Ramos (cell line): ENCODE data around the gene ASB13.

Source experiments
- in situ Hi-C: fragments of 300-500 bp; cut with MboI; formaldehyde crosslinking; loops from one replicate; pipeline ENCODE4 v1.14.3; 2022; ENCODE audit warnings: low sequenced_read_pairs; ENCODE audit not compliant: unreplicated experiment

Gene ASB13

DNA sequence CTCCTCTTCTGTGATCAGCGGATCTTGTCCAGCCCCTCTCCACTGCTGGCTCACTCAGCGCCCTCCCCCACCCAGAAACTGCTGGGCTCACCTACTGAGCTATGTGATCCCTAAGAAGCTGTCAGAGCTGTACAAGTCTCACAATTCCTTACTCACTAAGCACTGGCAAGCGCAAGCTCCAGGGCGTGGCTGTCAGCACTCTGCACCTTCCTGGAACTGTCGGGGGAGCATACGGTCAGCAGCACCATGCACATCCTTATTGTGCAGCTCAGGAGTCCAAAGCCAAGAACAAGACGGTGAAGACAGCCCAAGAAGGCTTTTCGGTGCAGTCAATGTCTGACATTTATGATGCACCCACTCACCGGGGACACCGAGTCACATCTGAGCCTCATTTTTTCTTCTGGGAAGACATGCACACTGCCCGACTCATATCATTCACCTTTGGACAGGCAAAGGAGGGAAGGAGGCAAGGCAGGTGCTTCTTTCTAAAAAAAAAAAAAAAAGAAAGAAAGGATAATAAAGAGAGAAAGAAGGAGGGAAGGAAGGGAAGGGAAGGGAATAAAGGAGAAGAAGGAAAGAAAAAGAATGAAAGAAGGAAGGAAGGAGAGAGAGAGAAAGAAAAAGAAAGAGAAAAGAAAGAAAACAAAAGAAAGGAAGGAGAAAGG, 56.3 kb downstream of the ASB13 start:
- in situ Hi-C loops = no loop called here

- in situ Hi-C loops = no loop called here
Observed at GRCh38 chr10:5608608-5609220, 57.7 kb downstream of the ASB13 start.

DNA sequence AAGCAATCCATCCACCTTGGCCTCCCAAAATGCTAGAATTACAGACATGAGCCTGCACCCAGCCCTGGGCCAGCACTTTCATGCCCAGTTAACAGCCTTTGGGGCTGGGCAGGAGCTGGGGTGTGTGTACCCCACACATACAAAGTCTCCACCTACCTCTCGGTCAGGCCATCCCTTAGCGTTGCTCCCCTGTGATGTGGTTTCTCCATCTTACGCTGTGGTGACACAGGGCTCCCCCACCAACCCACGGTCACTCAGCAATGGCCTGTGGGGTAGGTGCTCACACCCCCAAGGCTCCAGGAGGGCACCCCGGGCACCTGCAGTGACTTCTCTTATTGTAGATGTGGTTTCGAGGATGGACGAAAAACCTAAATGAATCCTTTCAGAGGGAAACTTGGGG, 58.8 kb downstream of the ASB13 start:
- in situ Hi-C loops = no loop called here

DNA sequence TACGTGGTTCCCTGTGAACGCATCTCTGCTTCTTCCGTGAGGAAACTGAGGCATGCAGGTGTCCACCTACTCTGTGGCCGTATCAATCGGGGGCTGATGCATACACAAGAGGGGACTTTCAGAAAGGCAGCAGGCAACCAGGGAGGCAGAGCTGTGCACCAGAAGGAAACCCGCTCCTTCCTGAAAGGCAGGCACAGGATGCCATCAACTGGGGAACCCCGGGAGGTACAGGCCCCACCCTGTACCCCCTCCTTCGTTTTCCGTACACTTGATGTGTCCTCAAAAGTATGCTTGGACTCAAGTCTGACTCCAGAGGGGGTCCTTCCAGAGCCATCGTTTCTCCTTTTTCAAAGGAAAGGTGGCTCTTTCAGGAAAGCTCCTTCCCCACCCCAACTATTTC, 59.5 kb downstream of the ASB13 start:
- in situ Hi-C loops = no loop called here

DNA sequence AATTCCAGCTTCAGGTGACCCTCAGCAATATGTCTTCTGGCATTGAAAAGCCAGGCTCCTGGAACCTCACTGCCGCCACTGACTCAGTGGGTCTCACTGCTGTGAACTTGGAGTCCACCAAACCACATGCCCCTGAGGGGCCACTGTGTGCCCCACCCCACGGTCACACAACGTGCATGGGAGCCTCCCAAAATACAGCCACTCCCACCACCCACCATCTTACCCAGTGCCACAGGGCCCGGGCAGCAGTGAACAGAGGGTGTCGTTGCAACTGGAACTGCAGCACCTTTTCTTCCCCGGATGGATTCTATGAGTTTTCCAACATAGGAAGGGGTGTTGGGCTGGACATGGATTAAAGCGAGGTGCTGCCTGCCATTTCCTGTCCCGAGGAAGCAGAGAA, 60.1 kb downstream of the ASB13 start:
- in situ Hi-C loops = no loop called here

GRCh38 chr10:5604961-5605360, 61.4 kb downstream of the ASB13 start:
- in situ Hi-C loops = no loop called here

DNA sequence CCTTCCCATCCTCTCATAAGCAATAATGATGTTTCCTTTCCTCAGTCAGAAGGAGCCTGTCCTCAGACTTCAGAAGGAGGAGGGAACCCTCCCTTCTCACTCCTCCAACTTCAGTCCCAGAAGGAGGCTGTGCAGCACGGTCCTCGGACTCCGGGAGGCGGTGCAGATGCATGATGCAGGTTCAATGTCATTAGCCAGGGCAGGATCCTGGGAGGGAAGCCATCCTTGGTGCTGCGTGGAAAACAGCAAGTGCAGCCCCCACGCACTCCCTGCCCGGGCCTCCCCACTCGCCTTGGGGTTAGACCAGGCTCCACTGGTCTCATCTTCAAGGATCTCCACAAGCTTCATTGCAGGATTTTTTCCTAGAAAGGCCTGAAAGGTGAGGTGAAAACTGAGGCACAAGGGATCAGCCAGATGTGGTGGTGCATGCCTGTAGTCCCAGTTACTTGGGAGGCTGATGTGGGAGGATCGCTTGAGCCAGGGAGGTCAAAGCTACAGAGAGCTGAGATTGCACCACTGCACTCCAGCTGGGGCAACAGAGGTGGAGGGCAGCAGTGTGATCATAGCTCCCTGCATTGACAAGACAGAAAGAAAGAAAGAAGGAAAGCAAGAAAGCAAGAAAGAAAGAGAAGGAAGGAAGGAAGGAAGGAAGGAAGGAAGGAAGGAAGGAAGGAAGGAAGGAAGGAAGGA, 62.0 kb downstream of the ASB13 start:
- in situ Hi-C loops = no loop called here

DNA sequence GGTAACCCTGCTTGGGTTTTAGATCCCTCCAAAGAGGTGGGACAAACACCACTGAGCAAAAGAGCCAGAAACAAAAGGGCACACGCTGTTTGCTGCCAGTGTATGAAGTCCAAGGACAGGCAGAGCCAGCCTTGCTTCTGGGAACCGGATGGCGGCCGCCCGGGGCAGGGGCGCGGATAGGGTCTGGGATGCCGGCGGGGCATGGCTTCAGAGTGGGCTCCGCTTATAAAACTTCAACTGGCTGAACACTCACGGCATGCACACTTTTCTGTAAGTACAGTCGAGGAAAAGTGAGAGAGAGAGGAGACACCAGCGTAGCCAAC, 62.6 kb downstream of the ASB13 start:
- in situ Hi-C loops = no loop called here

- in situ Hi-C loops = no loop called here
Observed at GRCh38 chr10:5603091-5603847, 63.1 kb downstream of the ASB13 start.

GRCh38 chr10:5601826-5602495, 64.4 kb downstream of the ASB13 start:
- in situ Hi-C loops = no loop called here

GRCh38 chr10:5600908-5601307, 65.5 kb downstream of the ASB13 start:
- in situ Hi-C loops = no loop called here

- in situ Hi-C loops = no loop called here
Observed at GRCh38 chr10:5599613-5600520, 66.5 kb downstream of the ASB13 start.

GRCh38 chr10:5598085-5598690, 68.2 kb downstream of the ASB13 start:
- in situ Hi-C loops = no loop called here

GRCh38 chr10:5596611-5597341, 69.6 kb downstream of the ASB13 start:
- in situ Hi-C loops = no loop called here

DNA sequence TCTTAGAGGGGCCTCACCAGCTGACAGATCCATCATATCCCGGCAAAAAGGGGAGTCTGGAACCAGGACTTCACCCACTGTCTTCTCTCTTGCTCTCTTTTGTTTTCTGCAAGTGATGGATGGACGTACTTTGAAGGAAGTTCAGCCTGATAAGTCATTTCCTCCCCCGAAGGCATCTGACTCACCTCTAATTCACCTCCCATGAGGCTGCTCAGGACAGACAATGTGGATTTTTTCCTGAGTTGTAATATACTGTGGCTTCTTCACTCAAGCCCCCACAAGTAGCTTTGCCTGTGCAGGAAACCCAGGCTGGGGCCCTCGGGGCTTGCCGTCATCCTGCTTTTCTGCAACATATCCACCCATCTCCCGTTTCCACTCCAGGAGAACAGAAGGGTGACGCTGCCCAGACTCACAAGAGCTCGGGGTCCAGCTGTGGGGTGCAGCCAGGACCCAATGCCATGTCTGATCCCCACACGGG, 70.4 kb downstream of the ASB13 start:
- in situ Hi-C loops = no loop called here

DNA sequence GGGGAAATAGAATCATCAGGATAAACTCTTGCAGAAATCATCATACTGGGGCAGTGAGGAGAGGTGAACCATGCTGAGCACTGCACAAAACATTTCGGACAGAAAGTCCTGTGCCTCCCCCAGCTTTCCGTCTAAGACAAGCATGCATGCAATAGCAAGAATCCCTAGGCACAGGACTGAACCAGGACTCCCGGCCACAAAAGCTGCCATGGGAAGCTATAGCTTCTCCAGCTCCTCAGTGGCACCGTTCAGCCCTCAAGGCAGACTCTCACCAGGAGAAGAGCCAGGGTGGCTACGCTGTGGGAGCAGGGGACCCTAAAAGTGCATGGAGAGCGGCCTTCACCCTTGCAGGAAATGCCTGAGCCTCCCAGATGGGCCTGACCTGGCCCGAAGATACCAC, 70.8 kb downstream of the ASB13 start:
- in situ Hi-C loops = no loop called here

DNA sequence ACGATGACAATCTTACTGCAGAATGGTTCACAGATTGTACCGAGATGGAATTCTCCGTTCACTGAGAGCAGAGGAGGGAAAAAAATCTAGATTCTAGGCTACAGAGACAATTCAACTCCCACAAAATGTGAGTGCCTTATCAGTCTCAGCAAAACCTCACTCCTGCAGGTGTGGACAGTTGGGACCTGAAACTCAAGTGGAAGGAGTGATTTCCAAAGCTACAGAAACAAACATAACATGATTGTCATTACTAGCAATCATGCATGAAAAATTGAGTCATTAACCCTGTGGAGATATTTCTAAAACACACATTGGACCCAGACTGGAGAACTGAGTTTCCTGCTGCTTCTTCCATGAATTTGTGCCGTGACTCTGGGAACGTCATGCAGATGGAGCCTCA, 71.3 kb downstream of the ASB13 start:
- in situ Hi-C loops = no loop called here

DNA sequence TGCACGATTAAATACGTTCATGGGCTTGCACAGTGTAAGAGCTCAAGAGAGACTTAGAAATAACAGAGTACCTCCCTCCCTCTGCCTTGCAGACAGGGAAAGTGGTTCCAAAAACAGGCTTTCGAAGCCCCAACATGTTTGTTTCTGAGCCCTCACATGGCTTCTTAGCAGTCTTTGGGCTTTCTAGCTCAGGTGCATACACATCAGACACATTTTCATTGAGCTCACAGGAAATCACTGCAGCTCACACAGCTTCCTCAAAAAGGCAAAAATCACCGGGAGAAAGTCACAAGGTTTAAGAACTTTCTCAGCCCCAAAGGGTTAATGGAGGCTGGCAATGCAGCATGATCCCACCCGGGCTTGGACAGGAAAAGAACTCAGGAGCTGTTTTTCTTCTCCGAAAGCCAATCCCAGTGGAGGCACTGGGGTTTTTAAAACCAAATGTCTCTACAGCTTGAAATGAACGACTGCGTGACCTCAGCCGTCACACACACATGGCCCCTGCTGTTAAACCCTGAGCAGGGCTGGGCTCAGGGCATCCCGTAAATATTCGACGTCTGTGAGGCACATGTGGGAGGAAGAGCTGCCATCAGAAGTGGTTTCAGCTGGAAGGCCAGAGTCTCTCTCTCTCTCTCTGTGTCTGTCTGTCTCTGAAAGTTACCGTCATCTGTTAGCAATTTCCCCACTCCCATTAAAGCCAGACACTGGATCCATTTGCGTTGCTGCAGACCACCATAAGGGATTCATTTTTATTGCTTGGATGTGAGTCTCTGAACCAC, 71.9 kb downstream of the ASB13 start:
- in situ Hi-C loops = no loop called here
